K562 (cell line): Measurements from ENCODE around the gene SMPDL3B. TPM values are rescaled to one million over a fixed set of nuclear protein-coding genes. Genes with fewer than 3 reads are reported as not detected.

Source experiments
- ATAC-seq: fragments of 200-7000 bp; cut with Tn5 transposase; 3 replicates; pipeline ENCODE4 v1.9.1; 2020; ENCODE audit warnings: moderate library complexity
- BruUV-seq: library from RNA; stranded (reverse); fragments of 400-500 nt; replicated peaks from 2 replicates; lab custom pipeline; 2021; lab: Mats Ljungman, UMichigan
- CTCF ChIA-PET: fragments of 300-600 bp; formaldehyde crosslinking; extraction: SDS; loops from one replicate; lab custom pipeline; 2021; ENCODE audit warnings: low intra/inter-chr PET ratio; lab: Yijun Ruan, JAX
- POLR2A ChIA-PET: fragments of 300-600, 350-650 bp; sonication (Branson Sonifier 250); formaldehyde crosslinking; extraction: SDS; loops from one replicate; lab custom pipeline; 2021; ENCODE audit warnings: antibody characterized with exemption, inconsistent platforms; lab: Yijun Ruan, JAX
- DNase-seq, 4 experiments: peaks; one replicate each; pipeline versions ENCODE4 v3.0.0 to v3.0.0-alpha.2; 2011 to 2018; ENCODE audit warnings: low spot score in 3 of 4, mixed read lengths in 3 of 4; ENCODE audit errors: extremely low read depth in 1 of 4
- FAIRE-seq: peaks from 2 replicates; lab custom pipeline; 2011; peaks lifted over from hg19 to GRCh38; lab: Jason Lieb, UNC
- H2AFZ ChIP-seq: 2 replicates; pipeline ENCODE4 v1.6.0; 2011; ENCODE audit warnings: low read depth, low read length, control low read depth, inconsistent platforms
- H3K27ac ChIP-seq: fragments of 200-600 bp; 3 replicates; pipeline ENCODE4 v1.8.0; 2011; ENCODE audit warnings: low read depth, mild to moderate bottlenecking, control low read depth, inconsistent platforms, low read length, moderate library complexity, mixed read lengths; ENCODE audit errors: extremely low read depth
- H3K27me3 ChIP-seq, 2 experiments: fragments of 300-600 bp in 1 of 2; 2 replicates in 1 of 2; 3 replicates in 1 of 2; pipeline versions ENCODE4 v1.6.0 to v1.8.0; 2011; ENCODE audit warnings: inconsistent platforms in 2 of 2, low read length in 2 of 2, mild to moderate bottlenecking in 1 of 2, mixed read lengths in 1 of 2, moderate library complexity in 1 of 2; ENCODE audit not compliant: control insufficient read depth in 2 of 2, insufficient read depth in 2 of 2
- H3K36me3 ChIP-seq: fragments of 300-600 bp; 3 replicates; pipeline ENCODE4 v1.8.0; 2011; ENCODE audit warnings: mild to moderate bottlenecking, low read length, inconsistent platforms; ENCODE audit not compliant: control insufficient read depth, insufficient read depth
- H3K4me1 ChIP-seq, 2 experiments: fragments of 200-600 bp in 1 of 2; replicated peaks in 1 of 2; 2 replicates in 1 of 2; 3 replicates in 1 of 2; pipeline versions ENCODE4 v1.5.1 to v1.8.0; 2011; ENCODE audit warnings: inconsistent platforms in 2 of 2, low read length in 2 of 2, mild to moderate bottlenecking in 1 of 2, mixed read lengths in 1 of 2, moderate library complexity in 1 of 2; ENCODE audit not compliant: control insufficient read depth in 2 of 2, insufficient read depth in 2 of 2
- H3K4me2 ChIP-seq: 2 replicates; pipeline ENCODE4 v1.6.1; 2011; ENCODE audit warnings: low read length, control low read depth, inconsistent platforms, mixed read lengths; ENCODE audit not compliant: insufficient read depth
- H3K4me3 ChIP-seq: fragments of 200-600 bp; sonication (generic), shearing (Covaris generic); 2 replicates; pipeline ENCODE4 v1.5.1; 2016; ENCODE audit warnings: control low read depth, inconsistent platforms
- H3K79me2 ChIP-seq: fragments of 200-600 bp; 3 replicates; pipeline ENCODE4 v1.8.0; 2011; ENCODE audit warnings: low read length, inconsistent platforms; ENCODE audit not compliant: control insufficient read depth, insufficient read depth
- H3K9ac ChIP-seq, 2 experiments: 2 replicates each; pipeline versions ENCODE4 v1.6.0 to v1.6.1; 2011; ENCODE audit warnings: low read depth in 2 of 2, low read length in 2 of 2, control low read depth in 1 of 2, inconsistent platforms in 1 of 2, mild to moderate bottlenecking in 1 of 2, mixed read lengths in 1 of 2; ENCODE audit not compliant: insufficient read depth in 1 of 2
- H3K9me1 ChIP-seq: one replicate; pipeline ENCODE4 v1.6.0; 2011; ENCODE audit warnings: inconsistent platforms, mild to moderate bottlenecking, low read length, moderate library complexity; ENCODE audit not compliant: control insufficient read depth, insufficient read depth
- H3K9me3 ChIP-seq: replicated peaks from 2 replicates; pipeline ENCODE4 v1.5.1; 2011; ENCODE audit warnings: low read depth, low read length, inconsistent platforms; ENCODE audit not compliant: control insufficient read depth, insufficient read depth
- H4K20me1 ChIP-seq: replicated peaks from 2 replicates; pipeline ENCODE4 v1.6.1; 2011; ENCODE audit warnings: low read length, inconsistent platforms, mixed read lengths; ENCODE audit not compliant: control insufficient read depth, insufficient read depth
- CEBPG ChIP-seq, 3 experiments: fragments of 200-800 bp in 1 of 3; sonication (Bioruptor generic) in 1 of 3; sonication (generic) in 1 of 3; formaldehyde crosslinking in 1 of 3; IDR thresholded peaks in 2 of 3; conservative IDR thresholded peaks in 1 of 3; 2 replicates each; pipeline versions ENCODE4 v1.6.1 to v1.8.0; 2016 to 2022; ENCODE audit warnings: missing compliant biosample characterization in 2 of 3, missing genetic modification characterization in 2 of 3, mild to moderate bottlenecking in 1 of 3, missing genetic modification reagents in 1 of 3
- FOSL1 ChIP-seq: fragments of 200-800 bp; sonication (Bioruptor generic); conservative IDR thresholded peaks from 2 replicates; pipeline ENCODE4 v1.6.1; 2016; ENCODE audit warnings: missing genetic modification characterization, missing compliant biosample characterization
- MEF2A ChIP-seq: IDR thresholded peaks from 2 replicates; pipeline ENCODE4 v1.6.1; 2011; ENCODE audit warnings: low read depth, mild to moderate bottlenecking, low read length, moderate library complexity; ENCODE audit not compliant: control insufficient read depth
- NBN ChIP-seq: fragments of 450-650 bp; IDR thresholded peaks from 2 replicates; pipeline ENCODE4 v1.6.1; 2016; ENCODE audit warnings: low read depth, mild to moderate bottlenecking
- ZFP30 ChIP-seq: fragments of 250-450 bp; sonication (Bioruptor Pico); IDR thresholded peaks from 2 replicates; pipeline ENCODE4 v1.8.0; 2022; ENCODE audit warnings: moderate library complexity, mild to moderate bottlenecking, inconsistent platforms, borderline replicate concordance
- ZNF232 ChIP-seq: sonication (generic); formaldehyde crosslinking; IDR thresholded peaks from 2 replicates; pipeline ENCODE4 v1.8.0; 2022; ENCODE audit warnings: mild to moderate bottlenecking, missing genetic modification reagents
- ZNF24 ChIP-seq: fragments of 450-650 bp; IDR thresholded peaks from 2 replicates; pipeline ENCODE4 v1.6.1; 2016
- ZNF592 ChIP-seq: fragments of 450-650 bp; IDR thresholded peaks from 2 replicates; pipeline ENCODE4 v1.6.1; 2017; ENCODE audit warnings: antibody characterized with exemption, mild to moderate bottlenecking
- WGBS: fragments of 100-300 bp; shearing (Covaris generic); methylation state at CpG from one replicate; pipeline ENCODE4 v1.1.6; 2016; ENCODE audit warnings: low coverage, mixed read lengths; ENCODE audit not compliant: insufficient coverage; ENCODE audit errors: missing lambda C conversion rate; 5-methylcytosine and 5-hydroxymethylcytosine counted together
- in situ Hi-C: fragments of 300-500 bp; cut with MboI; formaldehyde crosslinking; loops from 4 replicates; pipeline ENCODE4 v1.15.0; 2018; ENCODE audit warnings: inconsistent platforms, mixed read lengths
- intact Hi-C: fragments of 100-400 bp; cut with micrococcal nuclease; formaldehyde crosslinking; loops from 2 replicates; pipeline ENCODE4 v1.14.2; 2022
- polyA plus RNA-seq, 8 experiments: library from polyadenylated mRNA; depleted of rRNA in 4 of 8; stranded (reverse) in 5 of 8; unstranded in 3 of 8; fragments of >200 nt; fragmentation: Nextera tagmentation in 2 of 8; fragmentation: Illumina TruSeq in 1 of 8; extraction: Ambion mirVana in 2 of 8; extraction: Trizol in 1 of 8; gene quantifications; 2 replicates each; pipeline versions ENCODE4 v1.2.1 to v1.2.3, GENCODE V29; 2011 to 2014; ENCODE audit warnings: inconsistent platforms in 1 of 8, missing spikeins in 1 of 8
- total RNA-seq, 7 experiments: library from RNA; depleted of rRNA in 6 of 7; stranded (reverse); fragments of >200 nt in 6 of 7; fragmentation: Illumina TruSeq in 2 of 7; extraction: Trizol in 2 of 7; gene quantifications; 2 replicates each; pipeline versions ENCODE4 v1.2.1 to v1.2.3, GENCODE V29; 2011 to 2021; ENCODE audit warnings: low replicate concordance in 1 of 7

Gene SMPDL3B
- total and polyA plus RNA-seq, 9 of the 15 experiments (the other 6 are each of a cell fraction or from before 2014, with no cell fraction given): 0.07 to 1.2 (median 0.73) TPM

- no peak for TF ChIP-seq ZNF592
- TF ChIP-seq NBN: no peak
- peak; percentile 56; the same call in 1 of the 2 replicates for TF ChIP-seq ZNF24
- TF ChIP-seq FOSL1: 0 out of 2 replicates have a peak, but pooled peaks have one; percentile 14
- TF ChIP-seq ZFP30: no peak
- no peak for TF ChIP-seq CEBPG (CRISPR knock-in tag; IDR thresholded peaks at IDR 0.05)
- TF ChIP-seq CEBPG (tag; conservative IDR thresholded peaks at IDR 0.05 in 1 of 2, IDR thresholded peaks at IDR 0.05 in 1 of 2): peak in 1 of 2 experiments; percentile 54; a peak in 1 of 4 replicates
Measured at GRCh38 chr1:27968692-27969091, 33.9 kb downstream of the SMPDL3B start (continued).

- CTCF ChIA-PET: no interaction called here
- FAIRE-seq (no peak), DNase-seq (no peak), ATAC-seq (no peak)
- no peak overlapping the region for H3K27ac ChIP-seq
- WGBS: 76% methylated on average over 6 of the region's 6 CpGs
- no peaks in the 10 kb centered on the region for H3K79me2 ChIP-seq
- in situ Hi-C loops (no loop called here), intact Hi-C loops (no loop called here)
- TF ChIP-seq MEF2A: no peak
- TF ChIP-seq ZNF232 (CRISPR knock-in tag): no peak
- POLR2A ChIA-PET: interaction anchor here (2.5 kb wide), 1 partner anchor 10 kb away, joined by 13 read pairs; no protein-coding TSS in a partner anchor
- H3K4me1 ChIP-seq: peaks cover 0 to 5% of the 10 kb centered on the region in 2 experiments; a peak in 1 of 5 replicates
- no peak overlapping the region for H3K4me3 ChIP-seq
- no peaks in the 10 kb centered on the region for H3K9me1 ChIP-seq
- no peaks in the 10 kb centered on the region for H3K27me3 ChIP-seq
- no peak overlapping the region for H3K4me2 ChIP-seq
- no TSS peak for BruUV-seq
- H4K20me1 ChIP-seq: no peaks in the 10 kb centered on the region
- H3K36me3 ChIP-seq: peaks cover 59% of the 10 kb centered on the region
- no peak overlapping the region for H2AFZ ChIP-seq
- no peaks in the 10 kb centered on the region for H3K9me3 ChIP-seq
- no peak overlapping the region for H3K9ac ChIP-seq
Measured at GRCh38 chr1:27970401-27970800, 35.6 kb downstream of the SMPDL3B start.
